Astrocyte (in vitro differentiated cells and primary cell): ENCODE measurements around the gene TMEM45A.

Experiments used
- CTCF ChIP-seq: IDR thresholded peaks from 2 replicates; pipeline ENCODE4 v1.5.1; 2011; ENCODE audit warnings: low read depth, mild to moderate bottlenecking, inconsistent platforms, low read length, moderate library complexity; ENCODE audit not compliant: insufficient read depth
- EZH2 ChIP-seq: IDR thresholded peaks from 2 replicates; pipeline ENCODE4 v1.6.1; 2012; ENCODE audit warnings: mild to moderate bottlenecking, low read length, inconsistent platforms; ENCODE audit not compliant: insufficient read depth

DNA sequence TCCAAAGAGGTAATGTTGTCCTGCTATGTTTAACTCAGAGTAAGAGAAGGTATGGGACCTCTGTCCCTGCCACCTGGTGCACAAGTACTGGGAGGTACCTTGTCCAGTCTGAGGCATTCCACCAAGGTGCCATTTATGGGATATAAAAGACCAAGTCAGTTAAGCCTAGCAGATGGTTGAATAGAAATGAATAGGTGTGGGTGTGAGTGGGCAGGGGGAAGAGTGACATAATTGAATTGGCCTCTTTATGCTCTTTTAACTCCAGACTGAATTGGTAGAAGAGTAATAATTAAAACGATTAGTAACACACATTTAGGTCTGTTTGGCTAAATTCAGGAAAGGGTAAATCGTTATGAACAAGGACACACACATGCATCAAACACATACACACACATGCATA is 117.5 kb downstream of the TMEM45A start:
- TF ChIP-seq CTCF (no peak), EZH2 (no peak)
